ENCODE results near the gene RMRP. TPM values are rescaled to one million over a fixed set of nuclear protein-coding genes. Genes with fewer than 3 reads are reported as not detected.

RMRP gene
- total and polyA plus RNA-seq, 11 donors = 118 to 18,741 (median 5,656) TPM

Small RNAs within 50 kb of the gene (microRNA-seq; reads per million reads assigned to microRNA genes)
- 0 to 1.9 (median 0.99) reads per million in 4 donors for gene MIR4667

Other genes starting within 250 kb of the RMRP start
- gene RUSC2, start 167.9 kb downstream of the RMRP start, total RNA-seq = 10 to 100 TPM; 23.0 to 56.1 (median 30.5) TPM
- 10 to 100 TPM; 23.8 to 38.0 TPM for gene RUSC2, start 167.9 kb downstream of the RMRP start, polyA plus RNA-seq
- gene TESK1, start 52.8 kb downstream of the RMRP start, total RNA-seq = 10 to 100 TPM; 19.8 to 47.6 (median 24.5) TPM
- gene TESK1, start 52.8 kb downstream of the RMRP start, polyA plus RNA-seq = 10 to 100 TPM; 33.3 to 40.8 TPM
- 1 to 10 TPM in 4 of 9 donors, under 1 TPM in 3, not detected in 2; 0.46 to 10.0 (median 1.2) TPM for gene CD72, start 39.6 kb downstream of the RMRP start, total RNA-seq
- gene CD72, start 39.6 kb downstream of the RMRP start, polyA plus RNA-seq = under 1 TPM; 0.38 to 0.76 TPM
- gene SIT1, start 7.1 kb downstream of the RMRP start, total RNA-seq = 1 to 10 TPM in 1 of 9 donors, under 1 TPM in 2, not detected in 6; 0.47 to 4.2 (median 0.54) TPM
- gene SIT1, start 7.1 kb downstream of the RMRP start, polyA plus RNA-seq = under 1 TPM in 1 of 2 donors, not detected in 1; 0.19 TPM
- gene CCDC107, start 273 bp upstream of the RMRP start, total RNA-seq = 10 to 100 TPM; 35.5 to 78.5 (median 43.8) TPM
- gene CCDC107, start 273 bp upstream of the RMRP start, polyA plus RNA-seq = 100 to 1,000 TPM in 1 of 2 donors, 10 to 100 TPM in 1; 70.1 to 116 TPM
- 1 to 10 TPM in 1 of 9 donors, under 1 TPM in 8; 0.11 to 1.2 (median 0.27) TPM for gene ARHGEF39, start 7.2 kb upstream of the RMRP start, total RNA-seq
- under 1 TPM; 0.12 to 0.30 TPM for gene ARHGEF39, start 7.2 kb upstream of the RMRP start, polyA plus RNA-seq
- gene CA9, start 15.9 kb upstream of the RMRP start, total RNA-seq = 10 to 100 TPM in 1 of 9 donors, 1 to 10 TPM in 1, under 1 TPM in 1, not detected in 6; 0.47 to 13.9 (median 2.3) TPM
- gene CA9, start 15.9 kb upstream of the RMRP start, polyA plus RNA-seq = under 1 TPM; 0.23 to 0.54 TPM
- 1,000 to 10,000 TPM in 3 of 9 donors, 100 to 1,000 TPM in 6; 621 to 1,314 (median 858) TPM for gene TPM2, start 31.9 kb upstream of the RMRP start, total RNA-seq
- 1,000 to 10,000 TPM in 1 of 2 donors, 100 to 1,000 TPM in 1; 761 to 2,450 TPM for gene TPM2, start 31.9 kb upstream of the RMRP start, polyA plus RNA-seq
- 100 to 1,000 TPM; 193 to 373 (median 261) TPM for gene TLN1, start 74.2 kb upstream of the RMRP start, total RNA-seq
- gene TLN1, start 74.2 kb upstream of the RMRP start, polyA plus RNA-seq = 100 to 1,000 TPM; 152 to 241 TPM
- gene CREB3, start 74.6 kb upstream of the RMRP start, total RNA-seq = 10 to 100 TPM; 16.1 to 38.0 (median 25.5) TPM
- 10 to 100 TPM; 26.7 to 49.4 TPM for gene CREB3, start 74.6 kb upstream of the RMRP start, polyA plus RNA-seq
- 10 to 100 TPM; 52.1 to 93.8 (median 65.5) TPM for gene GBA2, start 91.2 kb upstream of the RMRP start, total RNA-seq
- 10 to 100 TPM; 54.1 to 96.2 TPM for gene GBA2, start 91.2 kb upstream of the RMRP start, polyA plus RNA-seq
- gene RGP1, start 91.3 kb upstream of the RMRP start, total RNA-seq = 10 to 100 TPM; 25.4 to 38.8 (median 32.7) TPM
- 10 to 100 TPM; 14.7 to 29.8 TPM for gene RGP1, start 91.3 kb upstream of the RMRP start, polyA plus RNA-seq
- gene MSMP, start 96.3 kb upstream of the RMRP start, total RNA-seq = not detected
- under 1 TPM in 1 of 2 donors, not detected in 1; 0.26 TPM for gene MSMP, start 96.3 kb upstream of the RMRP start, polyA plus RNA-seq
- 10 to 100 TPM; 15.2 to 36.4 (median 23.7) TPM for gene NPR2, start 133.6 kb upstream of the RMRP start, total RNA-seq
- 10 to 100 TPM; 10.2 to 14.5 TPM for gene NPR2, start 133.6 kb upstream of the RMRP start, polyA plus RNA-seq
- gene SPAG8, start 154.2 kb upstream of the RMRP start, total RNA-seq = 1 to 10 TPM; 1.5 to 4.0 (median 2.5) TPM
- gene SPAG8, start 154.2 kb upstream of the RMRP start, polyA plus RNA-seq = 1 to 10 TPM in 1 of 2 donors, under 1 TPM in 1; 0.58 to 4.2 TPM
- gene HINT2, start 157.0 kb upstream of the RMRP start, total RNA-seq = 10 to 100 TPM; 48.7 to 77.5 (median 57.4) TPM
- gene HINT2, start 157.0 kb upstream of the RMRP start, polyA plus RNA-seq = 100 to 1,000 TPM in 1 of 2 donors, 10 to 100 TPM in 1; 51.4 to 139 TPM
- gene FAM221B, start 170.7 kb upstream of the RMRP start, total RNA-seq = not detected
- gene FAM221B, start 170.7 kb upstream of the RMRP start, polyA plus RNA-seq = not detected
- gene TMEM8B, start 171.2 kb upstream of the RMRP start, total RNA-seq = 10 to 100 TPM; 10.8 to 21.4 (median 18.2) TPM
- gene TMEM8B, start 171.2 kb upstream of the RMRP start, polyA plus RNA-seq = 1 to 10 TPM; 7.9 to 8.1 TPM
- not detected for gene OR13J1, start 212.4 kb upstream of the RMRP start, total RNA-seq
- gene OR13J1, start 212.4 kb upstream of the RMRP start, polyA plus RNA-seq = not detected
- gene HRCT1, start 248.2 kb upstream of the RMRP start, total RNA-seq = 1 to 10 TPM in 8 of 9 donors, under 1 TPM in 1; 0.97 to 9.5 (median 4.4) TPM
- gene HRCT1, start 248.2 kb upstream of the RMRP start, polyA plus RNA-seq = 1 to 10 TPM; 3.7 to 6.3 TPM

Measured in heart left ventricle (tissue), 11 donors.